Measurements from ENCODE around the gene SBNO1.
"Not testable (repeated sequence)": the region's sequence is repeated elsewhere in the genome, so short reads cannot be mapped to it uniquely, and the experiment has no call there.

Gene SBNO1

DNA sequence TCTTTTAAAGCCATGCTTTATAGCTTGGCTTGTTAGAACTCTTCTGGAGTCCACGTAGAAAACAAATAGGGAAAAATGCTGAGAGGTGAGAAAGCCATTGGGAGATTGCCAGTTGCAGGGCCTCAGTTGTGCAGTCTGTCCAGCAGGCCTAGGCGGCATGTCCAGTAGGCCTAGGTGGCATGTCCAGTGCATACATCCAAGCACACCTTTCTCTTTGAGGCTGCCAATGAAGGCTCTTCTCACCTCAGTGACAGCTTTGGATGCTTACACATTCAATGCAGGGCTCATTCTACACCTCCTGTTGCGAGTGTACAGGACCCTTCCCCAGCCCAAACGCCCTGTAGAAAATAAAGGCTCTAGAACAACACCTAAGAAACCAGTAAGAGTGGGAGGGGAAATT lies 106.1 kb downstream of the SBNO1 start:
- H3K9ac ChIP-seq (ENCODE audit: low read length) = no peak overlapping the region
- H3K4me1 ChIP-seq (ENCODE audit: control insufficient read depth, insufficient read depth, low read length) = peaks cover 6% of the 10 kb centered on the region
- H3K27ac ChIP-seq (ENCODE audit: low read depth, low read length) = no peak overlapping the region
- H3K9me3 ChIP-seq (ENCODE audit: control insufficient read depth, insufficient read depth, low read depth, low read length) = no peaks in the 10 kb centered on the region
- H3K4me3 ChIP-seq (ENCODE audit: low read depth, low read length) = no peak overlapping the region
- peaks cover 95% of the 10 kb centered on the region for H3K36me3 ChIP-seq (ENCODE audit: control insufficient read depth, insufficient read depth, low read length)
- H3K27me3 ChIP-seq (ENCODE audit: control insufficient read depth, insufficient read depth, low read length) = no peaks in the 10 kb centered on the region

DNA sequence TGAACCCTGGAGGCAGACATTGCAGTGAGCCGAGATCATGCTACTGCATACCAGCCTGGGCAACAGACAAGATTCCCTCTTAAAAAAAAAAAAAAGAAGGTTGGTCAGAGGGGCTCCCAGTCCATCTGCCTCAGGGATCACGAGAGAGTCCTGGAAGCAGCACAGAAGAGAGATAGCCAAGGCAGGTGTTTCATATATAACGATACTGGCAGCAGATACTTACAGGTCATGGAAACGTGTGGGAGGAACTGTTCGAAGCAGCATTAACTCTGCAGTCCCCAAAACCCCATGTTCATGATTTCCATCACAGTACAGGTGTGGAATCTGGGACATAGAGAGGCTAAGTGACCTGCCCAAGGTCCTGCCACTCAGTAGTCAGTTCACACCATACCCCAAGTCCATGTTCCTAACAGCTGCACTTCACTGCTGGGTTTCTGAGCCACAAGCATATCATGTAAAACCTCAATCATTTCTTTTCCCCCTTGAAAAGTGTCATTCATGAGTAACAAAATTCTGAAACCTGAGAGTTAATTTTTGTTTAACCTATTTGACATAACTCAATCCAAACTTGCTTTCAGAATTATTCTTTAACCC lies 109.7 kb downstream of the SBNO1 start:
- Histone ChIP-seq H3K4me1 (ENCODE audit: control insufficient read depth, insufficient read depth, low read length) (peaks cover 17% of the 10 kb centered on the region; the same call in 1 of the 2 replicates), H3K9ac (ENCODE audit: low read length) (no peak overlapping the region), H3K27me3 (ENCODE audit: control insufficient read depth, insufficient read depth, low read length) (no peaks in the 10 kb centered on the region), H3K9me3 (ENCODE audit: control insufficient read depth, insufficient read depth, low read depth, low read length) (no peaks in the 10 kb centered on the region), H3K27ac (ENCODE audit: low read depth, low read length) (no peak overlapping the region), H3K4me3 (ENCODE audit: low read depth, low read length) (no peak overlapping the region), H3K36me3 (ENCODE audit: control insufficient read depth, insufficient read depth, low read length) (peaks cover 75% of the 10 kb centered on the region)

DNA sequence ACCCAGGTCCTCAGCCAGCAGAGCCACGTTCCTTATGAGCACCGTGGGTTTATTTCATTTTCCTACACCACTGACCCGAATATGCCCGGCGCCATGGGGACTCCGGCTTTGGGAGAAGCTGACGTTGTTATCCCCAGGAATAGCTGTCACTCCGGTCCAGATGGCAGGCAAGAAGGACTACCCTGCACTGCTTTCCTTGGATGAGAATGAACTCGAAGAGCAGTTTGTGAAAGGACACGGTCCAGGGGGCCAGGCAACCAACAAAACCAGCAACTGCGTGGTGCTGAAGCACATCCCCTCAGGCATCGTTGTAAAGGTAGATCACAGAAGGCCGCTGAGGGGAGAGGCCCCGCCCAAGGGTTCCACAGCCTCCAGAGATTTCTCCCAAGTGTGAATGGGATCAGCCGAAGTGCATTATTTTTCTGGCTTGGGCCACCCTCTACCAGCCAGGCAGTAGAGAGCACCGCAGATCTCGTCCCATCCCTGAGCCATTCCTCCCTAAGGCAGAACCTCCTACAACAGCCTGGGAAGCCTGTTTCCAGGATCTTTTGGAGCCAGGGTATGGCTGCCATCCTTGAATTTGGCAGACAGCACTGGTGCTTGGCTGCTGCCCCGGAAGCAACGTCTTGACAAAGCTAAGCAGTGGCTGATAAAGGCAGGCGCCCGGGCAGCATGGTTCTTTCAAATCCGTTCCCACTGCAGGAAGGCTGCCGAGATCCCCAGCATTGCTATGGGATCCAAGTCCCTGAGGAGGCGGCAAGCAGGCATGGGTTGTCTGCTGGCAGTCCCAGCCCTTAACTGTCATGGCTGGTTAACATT lies 110.8 kb downstream of the SBNO1 start:
- H3K4me1 ChIP-seq (ENCODE audit: control insufficient read depth, insufficient read depth, low read length) = peaks cover 17% of the 10 kb centered on the region; the same call in 1 of the 2 replicates
- no peak overlapping the region for H3K9ac ChIP-seq (ENCODE audit: low read length)
- H3K4me3 ChIP-seq (ENCODE audit: low read depth, low read length) = no peak overlapping the region
- H3K27ac ChIP-seq (ENCODE audit: low read depth, low read length) = no peak overlapping the region
- H3K36me3 ChIP-seq (ENCODE audit: control insufficient read depth, insufficient read depth, low read length) = peaks cover 68% of the 10 kb centered on the region
- no peaks in the 10 kb centered on the region for H3K27me3 ChIP-seq (ENCODE audit: control insufficient read depth, insufficient read depth, low read length)
- peaks cover 4% of the 10 kb centered on the region; the same call in 1 of the 2 replicates for H3K9me3 ChIP-seq (ENCODE audit: control insufficient read depth, insufficient read depth, low read depth, low read length)

- not testable (repeated sequence) for H3K9me3 ChIP-seq (ENCODE audit: control insufficient read depth, insufficient read depth, low read depth, low read length); H3K27me3 ChIP-seq (ENCODE audit: control insufficient read depth, insufficient read depth, low read length); H3K27ac ChIP-seq (ENCODE audit: low read depth, low read length); H3K9ac ChIP-seq (ENCODE audit: low read length); H3K4me3 ChIP-seq (ENCODE audit: low read depth, low read length)
- peaks cover 59% of the 10 kb centered on the region for H3K36me3 ChIP-seq (ENCODE audit: control insufficient read depth, insufficient read depth, low read length)
- peaks cover 17% of the 10 kb centered on the region; the same call in 1 of the 2 replicates for H3K4me1 ChIP-seq (ENCODE audit: control insufficient read depth, insufficient read depth, low read length)
Observed at GRCh38 chr12:123252365-123252764, 112.3 kb downstream of the SBNO1 start.

DNA sequence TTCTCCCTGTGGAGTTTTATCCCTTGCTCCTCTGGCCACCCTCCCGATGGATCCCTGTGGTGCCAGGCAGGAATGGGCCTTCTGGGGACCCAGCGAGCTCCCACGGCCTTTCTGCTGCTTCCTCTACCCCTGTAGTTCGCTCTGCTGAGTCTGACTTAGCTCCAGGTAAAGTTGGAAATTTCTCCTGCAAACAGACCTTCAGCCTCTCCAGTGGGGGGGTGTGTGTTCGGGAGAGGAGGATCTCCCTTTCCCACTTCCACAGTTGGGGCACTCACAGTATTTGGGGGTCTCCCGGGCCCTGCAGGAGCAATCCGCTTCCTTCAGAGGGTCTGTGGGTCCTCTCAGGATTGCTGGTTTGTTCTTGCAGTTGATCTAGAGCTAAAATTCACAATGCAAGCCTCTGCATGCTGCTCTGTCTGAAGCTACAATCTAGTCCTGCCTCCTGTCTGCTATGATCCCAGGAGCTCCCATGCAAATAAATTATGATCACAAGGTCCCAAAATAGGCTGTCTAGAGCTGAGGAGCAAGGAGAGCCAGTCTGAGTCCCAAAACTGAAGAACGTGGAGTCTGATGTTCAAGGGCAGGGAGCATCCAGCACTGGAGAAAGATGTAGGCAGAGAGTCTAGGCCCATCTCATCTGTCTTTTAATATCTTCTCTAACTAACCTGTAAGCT lies 113.1 kb downstream of the SBNO1 start:
- H3K9ac ChIP-seq (ENCODE audit: low read length) = peak overlapping the region; percentile 82
- peaks cover 17% of the 10 kb centered on the region; the same call in 1 of the 2 replicates for H3K4me1 ChIP-seq (ENCODE audit: control insufficient read depth, insufficient read depth, low read length)
- H3K27me3 ChIP-seq (ENCODE audit: control insufficient read depth, insufficient read depth, low read length) = no peaks in the 10 kb centered on the region
- H3K27ac ChIP-seq (ENCODE audit: low read depth, low read length) = peak overlapping the region; percentile 77; the same call in 1 of the 2 replicates
- no peak overlapping the region for H3K4me3 ChIP-seq (ENCODE audit: low read depth, low read length)
- peaks cover 50% of the 10 kb centered on the region for H3K36me3 ChIP-seq (ENCODE audit: control insufficient read depth, insufficient read depth, low read length)
- H3K9me3 ChIP-seq (ENCODE audit: control insufficient read depth, insufficient read depth, low read depth, low read length) = peaks cover 7% of the 10 kb centered on the region; the same call in 1 of the 2 replicates

- H3K9me3 ChIP-seq (ENCODE audit: control insufficient read depth, insufficient read depth, low read depth, low read length) = peaks cover 7% of the 10 kb centered on the region; the same call in 1 of the 2 replicates
- no peak overlapping the region for H3K4me3 ChIP-seq (ENCODE audit: low read depth, low read length)
- peak overlapping the region; percentile 77; the same call in 1 of the 2 replicates for H3K27ac ChIP-seq (ENCODE audit: low read depth, low read length)
- H3K9ac ChIP-seq (ENCODE audit: low read length) = peak overlapping the region; percentile 82
- H3K36me3 ChIP-seq (ENCODE audit: control insufficient read depth, insufficient read depth, low read length) = peaks cover 43% of the 10 kb centered on the region
- no peaks in the 10 kb centered on the region for H3K27me3 ChIP-seq (ENCODE audit: control insufficient read depth, insufficient read depth, low read length)
- H3K4me1 ChIP-seq (ENCODE audit: control insufficient read depth, insufficient read depth, low read length) = peaks cover 17% of the 10 kb centered on the region; the same call in 1 of the 2 replicates
Observed at GRCh38 chr12:123250471-123251383, 113.9 kb downstream of the SBNO1 start.

- not testable (repeated sequence) for H3K27ac ChIP-seq (ENCODE audit: low read depth, low read length); H3K27me3 ChIP-seq (ENCODE audit: control insufficient read depth, insufficient read depth, low read length); H3K9ac ChIP-seq (ENCODE audit: low read length); H3K4me3 ChIP-seq (ENCODE audit: low read depth, low read length); H3K9me3 ChIP-seq (ENCODE audit: control insufficient read depth, insufficient read depth, low read depth, low read length)
- H3K36me3 ChIP-seq (ENCODE audit: control insufficient read depth, insufficient read depth, low read length) = peaks cover 29% of the 10 kb centered on the region
- peaks cover 17% of the 10 kb centered on the region; the same call in 1 of the 2 replicates for H3K4me1 ChIP-seq (ENCODE audit: control insufficient read depth, insufficient read depth, low read length)
Observed at GRCh38 chr12:123248996-123249741, 115.5 kb downstream of the SBNO1 start.

DNA sequence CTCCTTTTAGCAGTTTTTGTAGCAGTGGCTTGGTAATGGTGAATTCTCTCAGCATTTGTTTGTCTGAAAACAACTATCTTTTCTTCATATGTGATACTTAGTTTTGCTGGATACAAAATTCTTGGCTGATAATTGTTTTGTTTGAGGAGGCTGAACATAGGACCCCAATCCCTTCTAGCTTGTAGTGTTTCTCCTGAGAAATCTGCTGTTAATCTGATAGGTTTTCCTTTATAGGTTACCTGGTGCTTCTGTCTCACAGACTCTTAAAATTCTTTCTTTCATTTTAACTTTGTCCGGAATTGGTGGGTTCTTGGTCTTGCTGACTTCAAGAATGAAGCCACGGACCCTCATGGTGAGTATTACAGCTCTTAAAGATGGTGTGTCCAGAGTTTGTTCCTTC lies 116.5 kb downstream of the SBNO1 start:
- H3K4me3 ChIP-seq (ENCODE audit: low read depth, low read length); H3K9ac ChIP-seq (ENCODE audit: low read length); H3K27ac ChIP-seq (ENCODE audit: low read depth, low read length); H3K27me3 ChIP-seq (ENCODE audit: control insufficient read depth, insufficient read depth, low read length); H3K9me3 ChIP-seq (ENCODE audit: control insufficient read depth, insufficient read depth, low read depth, low read length): not testable (repeated sequence)
- Histone ChIP-seq H3K4me1 (ENCODE audit: control insufficient read depth, insufficient read depth, low read length) (peaks cover 17% of the 10 kb centered on the region; the same call in 1 of the 2 replicates), H3K36me3 (ENCODE audit: control insufficient read depth, insufficient read depth, low read length) (peaks cover 18% of the 10 kb centered on the region)

DNA sequence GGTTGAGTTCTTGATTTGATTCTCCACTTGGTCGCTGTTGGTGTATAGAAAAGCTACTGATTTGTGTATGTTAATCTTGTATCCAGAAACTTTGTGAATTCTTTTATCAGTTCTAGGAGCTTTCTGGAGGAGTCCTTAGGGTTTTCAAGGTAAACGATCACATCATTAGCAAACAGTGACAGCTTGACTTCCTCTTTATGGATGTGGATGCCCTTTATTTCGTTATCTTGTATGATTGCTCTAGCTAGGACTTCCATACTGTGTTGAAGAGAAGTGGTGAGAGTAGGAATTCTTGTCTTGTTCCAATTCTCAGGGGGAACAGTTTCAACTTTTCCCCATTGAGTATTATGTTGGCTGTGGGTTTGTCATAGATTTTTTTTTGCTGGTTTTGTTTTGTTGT lies 119.0 kb downstream of the SBNO1 start:
- no peak overlapping the region for H3K27ac ChIP-seq (ENCODE audit: low read depth, low read length)
- H3K9ac ChIP-seq (ENCODE audit: low read length) = no peak overlapping the region
- H3K36me3 ChIP-seq (ENCODE audit: control insufficient read depth, insufficient read depth, low read length) = peaks cover 23% of the 10 kb centered on the region
- H3K4me3 ChIP-seq (ENCODE audit: low read depth, low read length) = no peak overlapping the region
- H3K4me1 ChIP-seq (ENCODE audit: control insufficient read depth, insufficient read depth, low read length) = peaks cover 4% of the 10 kb centered on the region; the same call in 1 of the 2 replicates
- H3K27me3 ChIP-seq (ENCODE audit: control insufficient read depth, insufficient read depth, low read length) = no peaks in the 10 kb centered on the region
- peaks cover 7% of the 10 kb centered on the region; the same call in 1 of the 2 replicates for H3K9me3 ChIP-seq (ENCODE audit: control insufficient read depth, insufficient read depth, low read depth, low read length)

All from HUES6 (cell line).